22Rv1 (cell line): ENCODE results near the gene ADNP2.

Source experiments
- CTCF ChIP-seq: fragments of 450-650 bp; IDR thresholded peaks from 2 replicates; pipeline ENCODE4 v1.5.1; 2017; ENCODE audit warnings: mild to moderate bottlenecking
- ZFX ChIP-seq: fragments of 450-650 bp; IDR thresholded peaks from 2 replicates; pipeline ENCODE4 v1.6.1; 2017; ENCODE audit warnings: antibody characterized with exemption, borderline replicate concordance

- no peak for TF ChIP-seq CTCF
- TF ChIP-seq ZFX = no peak
These were observed 50.9 kb downstream of the ADNP2 start for GRCh38 chr18:80159713-80160636.
